ENCODE results near the gene NOD1. TPM values are rescaled to one million over a fixed set of nuclear protein-coding genes. Genes with fewer than 3 reads are reported as not detected.

NOD1 gene
- total RNA-seq, 5 donors from 2014 or later (not counting 1 experiment from before 2014, with no cell fraction given): 15.6 to 24.6 (median 19.4) TPM

- Mint-ChIP-seq H3K27ac (no peak overlapping the region), H3K4me3 (peak overlapping the region in 2 of 3 donors; percentile 92 to 94), H3K9me3 (no peaks in the 10 kb centered on the region), H3K27me3 (no peaks in the 10 kb centered on the region), H3K36me3 (peaks cover 11% of the 10 kb centered on the region), H3K4me1 (peaks cover 35 to 52% (median 50%) of the 10 kb centered on the region in 3 donors)
- no peaks in the 10 kb centered on the region for H3K27me3 ChIP-seq (replicated peaks in 1 of 2; ENCODE audit: control insufficient read depth in 2 of 2, extremely low read depth in 1 of 2, insufficient read depth in 2 of 2, low read length in 1 of 2)
- H3K4me1 ChIP-seq (ENCODE audit: control insufficient read depth in 1 of 2, extremely low read depth in 1 of 2, insufficient read depth in 2 of 2, low read length in 2 of 2): peaks cover 5 to 26% of the 10 kb centered on the region in 2 experiments
- 91% methylated on average over 12 of the region's 14 CpGs for WGBS (ENCODE audit: insufficient coverage)
- H3K9me3 ChIP-seq: no peaks in the 10 kb centered on the region
- peak overlapping the region; percentile 73 for H3K27ac ChIP-seq (ENCODE audit: low read length)
- ChIA-PET CTCF (interaction anchor here (0.6 to 1.6 kb wide), 4 partner anchors 11 to 260 kb away, joined by 3 to 5 read pairs (median 4); no protein-coding TSS in a partner anchor), POLR2A (interaction anchor here in 1 of 2 donors (0.6 kb wide), 1 partner anchor 30 kb away, joined by 7 read pairs; no protein-coding TSS in a partner anchor)
- H3K4me3 ChIP-seq (ENCODE audit: control insufficient read depth in 1 of 2, extremely low read depth in 1 of 2, low read length in 1 of 2): peak overlapping the region; percentile 85 to 90
- ATAC-seq (replicated peaks in 1 of 4) (peak in 3 of 4 experiments; percentile 30 to 57 (median 36)), DNase-seq (peak in 9 of 35 experiments; percentile 5 to 66 (median 12))
- H3K36me3 ChIP-seq (ENCODE audit: control insufficient read depth in 2 of 2, extremely low read depth in 1 of 2, insufficient read depth in 1 of 2, low read length in 1 of 2): peaks cover 0 to 5% of the 10 kb centered on the region in 2 donors
Observed at GRCh38 chr7:30479202-30480120, 877 bp upstream of the NOD1 start.

- Histone ChIP-seq H3K27me3 (replicated peaks in 1 of 2; ENCODE audit: control insufficient read depth in 2 of 2, extremely low read depth in 1 of 2, insufficient read depth in 2 of 2, low read length in 1 of 2) (no peaks in the 10 kb centered on the region), H3K36me3 (ENCODE audit: control insufficient read depth in 2 of 2, extremely low read depth in 1 of 2, insufficient read depth in 1 of 2, low read length in 1 of 2) (peaks cover 0 to 5% of the 10 kb centered on the region in 2 donors), H3K27ac (ENCODE audit: low read length) (no peak overlapping the region), H3K4me3 (ENCODE audit: control insufficient read depth in 1 of 2, extremely low read depth in 1 of 2, low read length in 1 of 2) (no peak overlapping the region), H3K9me3 (no peaks in the 10 kb centered on the region), H3K4me1 (ENCODE audit: control insufficient read depth in 1 of 2, extremely low read depth in 1 of 2, insufficient read depth in 2 of 2, low read length in 2 of 2) (peaks cover 9 to 41% of the 10 kb centered on the region in 2 experiments)
- ATAC-seq (replicated peaks in 1 of 4) (no peak), DNase-seq (no peak)
- Mint-ChIP-seq H3K27ac (peak overlapping the region in 1 of 2 donors; percentile 13), H3K9me3 (no peaks in the 10 kb centered on the region), H3K4me3 (peak overlapping the region in 2 of 3 donors; percentile 42 to 92), H3K27me3 (no peaks in the 10 kb centered on the region), H3K36me3 (peaks cover 22% of the 10 kb centered on the region), H3K4me1 (peaks cover 63 to 78% (median 78%) of the 10 kb centered on the region in 3 donors)
- ChIA-PET CTCF (no interaction called here), POLR2A (interaction anchor here in 1 of 2 donors (0.6 kb wide), 1 partner anchor 1293 kb away, joined by 5 read pairs; no protein-coding TSS in a partner anchor)
- WGBS (ENCODE audit: insufficient coverage): no CpG with 5 or more reads among the region's 10 CpGs
Observed at GRCh38 chr7:30476459-30477145, 2.0 kb downstream of the NOD1 start.

GRCh38 chr7:30475580-30475979 is 3.0 kb downstream of the NOD1 start:
- CTCF ChIA-PET: no interaction called here
- H3K4me1 ChIP-seq (ENCODE audit: control insufficient read depth in 1 of 2, extremely low read depth in 1 of 2, insufficient read depth in 2 of 2, low read length in 2 of 2): peaks cover 11 to 46% of the 10 kb centered on the region in 2 experiments

GRCh38 chr7:30474893-30475292 is 3.7 kb downstream of the NOD1 start:
- CTCF ChIA-PET: interaction anchor here in 1 of 2 donors (0.5 to 0.6 kb wide), 2 partner anchors 11 to 500 kb away, joined by 3 to 4 read pairs; no protein-coding TSS in a partner anchor
- 83% methylated on average over 2 of the region's 2 CpGs for WGBS (ENCODE audit: insufficient coverage)
- Histone ChIP-seq H3K4me1 (ENCODE audit: control insufficient read depth in 1 of 2, extremely low read depth in 1 of 2, insufficient read depth in 2 of 2, low read length in 2 of 2) (peaks cover 11 to 45% of the 10 kb centered on the region in 2 experiments), H3K9me3 (no peaks in the 10 kb centered on the region), H3K27ac (ENCODE audit: low read length) (no peak overlapping the region), H3K4me3 (ENCODE audit: control insufficient read depth in 1 of 2, extremely low read depth in 1 of 2, low read length in 1 of 2) (no peak overlapping the region), H3K36me3 (ENCODE audit: control insufficient read depth in 2 of 2, extremely low read depth in 1 of 2, insufficient read depth in 1 of 2, low read length in 1 of 2) (peaks cover 1 to 5% of the 10 kb centered on the region in 2 donors), H3K27me3 (replicated peaks in 1 of 2; ENCODE audit: control insufficient read depth in 2 of 2, extremely low read depth in 1 of 2, insufficient read depth in 2 of 2, low read length in 1 of 2) (no peaks in the 10 kb centered on the region)
- POLR2A ChIA-PET: no interaction called here
- Mint-ChIP-seq H3K4me3 (no peak overlapping the region), H3K9me3 (no peaks in the 10 kb centered on the region), H3K27me3 (no peaks in the 10 kb centered on the region), H3K36me3 (peaks cover 29% of the 10 kb centered on the region), H3K27ac (no peak overlapping the region), H3K4me1 (peaks cover 80 to 89% (median 89%) of the 10 kb centered on the region in 3 donors)
- DNase-seq (no peak), ATAC-seq (replicated peaks in 1 of 4) (no peak)

More at GRCh38 chr7:30475580-30475979, 3.0 kb downstream of the NOD1 start:
- Mint-ChIP-seq H3K36me3 (peaks cover 23% of the 10 kb centered on the region), H3K27me3 (no peaks in the 10 kb centered on the region), H3K4me3 (no peak overlapping the region), H3K9me3 (no peaks in the 10 kb centered on the region), H3K27ac (no peak overlapping the region), H3K4me1 (peaks cover 73 to 88% (median 88%) of the 10 kb centered on the region in 3 donors)
- WGBS (ENCODE audit: insufficient coverage): 69% methylated on average over 4 of the region's 6 CpGs
- POLR2A ChIA-PET: no interaction called here
- ATAC-seq (replicated peaks in 1 of 4) (no peak), DNase-seq (no peak)
- Histone ChIP-seq H3K27me3 (replicated peaks in 1 of 2; ENCODE audit: control insufficient read depth in 2 of 2, extremely low read depth in 1 of 2, insufficient read depth in 2 of 2, low read length in 1 of 2) (no peaks in the 10 kb centered on the region), H3K4me3 (ENCODE audit: control insufficient read depth in 1 of 2, extremely low read depth in 1 of 2, low read length in 1 of 2) (no peak overlapping the region), H3K27ac (ENCODE audit: low read length) (no peak overlapping the region), H3K36me3 (ENCODE audit: control insufficient read depth in 2 of 2, extremely low read depth in 1 of 2, insufficient read depth in 1 of 2, low read length in 1 of 2) (peaks cover 0 to 5% of the 10 kb centered on the region in 2 donors), H3K9me3 (no peaks in the 10 kb centered on the region)

- POLR2A ChIA-PET: no interaction called here
- Mint-ChIP-seq H3K4me1 (peaks cover 84 to 89% (median 87%) of the 10 kb centered on the region in 3 donors), H3K27me3 (no peaks in the 10 kb centered on the region), H3K4me3 (no peak overlapping the region), H3K36me3 (peaks cover 31% of the 10 kb centered on the region), H3K27ac (peak overlapping the region in 1 of 2 donors; percentile 17), H3K9me3 (no peaks in the 10 kb centered on the region)
- H3K9me3 ChIP-seq: no peaks in the 10 kb centered on the region
- H3K27ac ChIP-seq (ENCODE audit: low read length): no peak overlapping the region
- ATAC-seq (replicated peaks in 1 of 4) (no peak), DNase-seq (no peak)
- H3K4me1 ChIP-seq (ENCODE audit: control insufficient read depth in 1 of 2, extremely low read depth in 1 of 2, insufficient read depth in 2 of 2, low read length in 2 of 2): peaks cover 11 to 41% of the 10 kb centered on the region in 2 experiments
- peaks cover 4 to 5% of the 10 kb centered on the region in 2 donors for H3K36me3 ChIP-seq (ENCODE audit: control insufficient read depth in 2 of 2, extremely low read depth in 1 of 2, insufficient read depth in 1 of 2, low read length in 1 of 2)
- H3K27me3 ChIP-seq (replicated peaks in 1 of 2; ENCODE audit: control insufficient read depth in 2 of 2, extremely low read depth in 1 of 2, insufficient read depth in 2 of 2, low read length in 1 of 2): no peaks in the 10 kb centered on the region
- CTCF ChIA-PET: interaction anchor here in 1 of 2 donors (0.5 to 0.6 kb wide), 2 partner anchors 11 to 500 kb away, joined by 3 to 4 read pairs; no protein-coding TSS in a partner anchor
- WGBS (ENCODE audit: insufficient coverage): 95% methylated on average over 8 of the region's 10 CpGs
- H3K4me3 ChIP-seq (ENCODE audit: control insufficient read depth in 1 of 2, extremely low read depth in 1 of 2, low read length in 1 of 2): no peak overlapping the region
Observed at GRCh38 chr7:30474485-30474884, 4.1 kb downstream of the NOD1 start.

- no peak overlapping the region for H3K27ac ChIP-seq (ENCODE audit: low read length)
- no peak for ATAC-seq (replicated peaks in 1 of 4)
- POLR2A ChIA-PET: interaction anchor here in 1 of 2 donors (0.6 kb wide), 1 partner anchor 117 kb away, joined by 10 read pairs; no protein-coding TSS in a partner anchor
- peaks cover 11 to 37% of the 10 kb centered on the region in 2 experiments for H3K4me1 ChIP-seq (ENCODE audit: control insufficient read depth in 1 of 2, extremely low read depth in 1 of 2, insufficient read depth in 2 of 2, low read length in 2 of 2)
- Mint-ChIP-seq H3K9me3 (no peaks in the 10 kb centered on the region), H3K4me1 (peaks cover 86 to 90% (median 89%) of the 10 kb centered on the region in 3 donors), H3K36me3 (peaks cover 35% of the 10 kb centered on the region), H3K27me3 (no peaks in the 10 kb centered on the region), H3K4me3 (no peak overlapping the region), H3K27ac (peak overlapping the region; percentile 17 to 29)
- CTCF ChIA-PET: no interaction called here
- H3K36me3 ChIP-seq (ENCODE audit: control insufficient read depth in 2 of 2, extremely low read depth in 1 of 2, insufficient read depth in 1 of 2, low read length in 1 of 2): peaks cover 4 to 5% of the 10 kb centered on the region in 2 donors
- DNase-seq: no peak
- H3K9me3 ChIP-seq: no peaks in the 10 kb centered on the region
- H3K4me3 ChIP-seq (ENCODE audit: control insufficient read depth in 1 of 2, extremely low read depth in 1 of 2, low read length in 1 of 2): no peak overlapping the region
- no CpG with 5 or more reads among the region's 1 CpG for WGBS (ENCODE audit: insufficient coverage)
- no peaks in the 10 kb centered on the region for H3K27me3 ChIP-seq (replicated peaks in 1 of 2; ENCODE audit: control insufficient read depth in 2 of 2, extremely low read depth in 1 of 2, insufficient read depth in 2 of 2, low read length in 1 of 2)
Observed at GRCh38 chr7:30473903-30474302, 4.7 kb downstream of the NOD1 start.
